Stimulated activated CD4-positive, alpha-beta T cell treated with anti-CD3 and anti-CD28 coated beads, TNF-alpha, amount 100 ng/mL, for 1 hour (primary cell): ENCODE measurements around the gene METTL2B.

Experiments
- DNase-seq, 3 donors: peaks; one replicate each; pipeline ENCODE4 v3.0.0-alpha.2; 2020; ENCODE audit warnings: low read depth in 3 of 3, low spot score in 1 of 3

Gene METTL2B

GRCh38 chr7:128476402-128477335 is at the start of gene METTL2B:
Gene METTL2B (plus strand): TSS chr7:128476748. CDS start chr7:128476766, 18 bp downstream.
- DNase-seq: peak; percentile 75 to 76 (median 75)

GRCh38 chr7:128427289-128427891 is 49.2 kb upstream of the METTL2B start:
- no peak for DNase-seq

GRCh38 chr7:128430207-128430606 is 46.3 kb upstream of the METTL2B start:
- DNase-seq: no peak

GRCh38 chr7:128431221-128431620 is 45.3 kb upstream of the METTL2B start:
- DNase-seq: no peak

GRCh38 chr7:128431754-128432153 is 44.8 kb upstream of the METTL2B start:
- DNase-seq: no peak

- DNase-seq: no peak
These were observed 41.9 kb upstream of the METTL2B start for GRCh38 chr7:128434413-128435326.

- no peak for DNase-seq
These were observed 41.2 kb upstream of the METTL2B start for GRCh38 chr7:128435327-128435686.

GRCh38 chr7:128437426-128438332 is 38.9 kb upstream of the METTL2B start:
- DNase-seq: no peak

- no peak for DNase-seq
These were observed 34.2 kb upstream of the METTL2B start for GRCh38 chr7:128442356-128442755.

GRCh38 chr7:128443831-128444600 is 32.5 kb upstream of the METTL2B start:
- no peak for DNase-seq

GRCh38 chr7:128446306-128446705 is 30.2 kb upstream of the METTL2B start:
- DNase-seq: no peak

- DNase-seq: no peak
These were observed 28.5 kb upstream of the METTL2B start for GRCh38 chr7:128447941-128448564.

- DNase-seq: no peak
These were observed 27.7 kb upstream of the METTL2B start for GRCh38 chr7:128448751-128449302.

GRCh38 chr7:128450409-128450808 is 26.1 kb upstream of the METTL2B start:
- DNase-seq: no peak

GRCh38 chr7:128450913-128451312 is 25.6 kb upstream of the METTL2B start:
- DNase-seq: no peak

- no peak for DNase-seq
These were observed 24.0 kb upstream of the METTL2B start for GRCh38 chr7:128452552-128452951.

- no peak for DNase-seq
These were observed 22.4 kb upstream of the METTL2B start for GRCh38 chr7:128453836-128454804.
